GM12878 (cell line): ENCODE measurements around the gene PTMA. TPM values are rescaled to one million over a fixed set of nuclear protein-coding genes. Genes with fewer than 3 reads are reported as not detected.
A peak's percentile ranks its signal among the peaks of the same experiment; 100 is the strongest.

Source experiments
- BCL11A ChIP-seq: IDR thresholded peaks from 2 replicates; pipeline ENCODE4 v1.6.1; 2011; ENCODE audit warnings: low read depth, low read length
- BHLHE40 ChIP-seq, 2 experiments: fragments of 450-650 bp in 1 of 2; IDR thresholded peaks; 2 replicates each; pipeline ENCODE4 v1.6.1; 2011 to 2017; ENCODE audit warnings: low read depth in 2 of 2, borderline replicate concordance in 1 of 2, improper control_type of control experiment in 1 of 2, low read length in 1 of 2, mild to moderate bottlenecking in 1 of 2
- CBX5 ChIP-seq: sonication (generic); IDR thresholded peaks from 2 replicates; pipeline ENCODE4 v1.6.1; 2016; ENCODE audit warnings: low read depth, moderate library complexity, mild to moderate bottlenecking, inconsistent platforms
- CHD2 ChIP-seq: IDR thresholded peaks from 2 replicates; pipeline ENCODE4 v1.6.1; 2011; ENCODE audit warnings: low read depth, low read length, improper control_type of control experiment, borderline replicate concordance
- CREM ChIP-seq: IDR thresholded peaks from 2 replicates; pipeline ENCODE4 v1.6.1; 2014; ENCODE audit warnings: antibody characterized with exemption, low read depth
- EP300 ChIP-seq, 2 experiments: fragments of 150-350 bp in 1 of 2; IDR thresholded peaks; 2 replicates each; pipeline ENCODE4 v1.6.1; 2011 to 2012; ENCODE audit warnings: low read depth in 2 of 2, low read length in 2 of 2, borderline replicate concordance in 1 of 2, improper control_type of control experiment in 1 of 2, inconsistent platforms in 1 of 2; ENCODE audit not compliant: control insufficient read depth in 1 of 2
- ETV6 ChIP-seq, 2 experiments: fragments of 450-650 bp in 1 of 2; IDR thresholded peaks in 1 of 2; conservative IDR thresholded peaks in 1 of 2; 2 replicates each; pipeline ENCODE4 v1.6.1; 2014; ENCODE audit warnings: antibody characterized with exemption in 1 of 2, borderline replicate concordance in 1 of 2, low read depth in 1 of 2, mild to moderate bottlenecking in 1 of 2, moderate library complexity in 1 of 2
- GABPA ChIP-seq: IDR thresholded peaks from 2 replicates; pipeline ENCODE4 v1.6.1; 2014; ENCODE audit warnings: antibody characterized with exemption, low read depth, mild to moderate bottlenecking, inconsistent platforms
- NFYB ChIP-seq: IDR thresholded peaks from 2 replicates; pipeline ENCODE4 v1.6.1; 2011; ENCODE audit warnings: low read depth, mild to moderate bottlenecking, low read length, improper control_type of control experiment, moderate library complexity; ENCODE audit not compliant: insufficient read depth
- NR2C1 ChIP-seq: fragments of 450-650 bp; IDR thresholded peaks from 2 replicates; pipeline ENCODE4 v1.6.1; 2017; ENCODE audit warnings: antibody characterized with exemption, mild to moderate bottlenecking, moderate library complexity
- PML ChIP-seq: IDR thresholded peaks from 2 replicates; pipeline ENCODE4 v1.6.1; 2012; ENCODE audit warnings: low read length, inconsistent platforms
- RAD21 ChIP-seq: IDR thresholded peaks from 2 replicates; pipeline ENCODE4 v1.6.1; 2011; ENCODE audit warnings: mild to moderate bottlenecking, low read depth, low read length, moderate library complexity; ENCODE audit not compliant: insufficient read depth
- RBBP5 ChIP-seq: fragments of 200-600 bp; sonication (generic); conservative IDR thresholded peaks from 2 replicates; pipeline ENCODE4 v1.6.1; 2016
- RCOR1 ChIP-seq: conservative IDR thresholded peaks from 2 replicates; pipeline ENCODE4 v1.6.1; 2012; ENCODE audit warnings: low read depth, low read length, improper control_type of control experiment
- SMARCA5 ChIP-seq: fragments of 450-650 bp; IDR thresholded peaks from 2 replicates; pipeline ENCODE4 v1.6.1; 2017; ENCODE audit warnings: mild to moderate bottlenecking
- SMC3 ChIP-seq: IDR thresholded peaks from 2 replicates; pipeline ENCODE4 v1.6.1; 2011; ENCODE audit warnings: low read length, improper control_type of control experiment, borderline replicate concordance
- TAF1 ChIP-seq: IDR thresholded peaks from 2 replicates; pipeline ENCODE4 v1.6.1; 2011; ENCODE audit warnings: mild to moderate bottlenecking, low read depth, low read length, borderline replicate concordance
- TARDBP ChIP-seq: IDR thresholded peaks from 2 replicates; pipeline ENCODE4 v1.6.1; 2016; ENCODE audit warnings: borderline replicate concordance
- TBL1XR1 ChIP-seq: IDR thresholded peaks from 2 replicates; pipeline ENCODE4 v1.6.1; 2012; ENCODE audit warnings: low read depth, low read length, improper control_type of control experiment
- TCF7 ChIP-seq: IDR thresholded peaks from 2 replicates; pipeline ENCODE4 v1.6.1; 2014; ENCODE audit warnings: antibody characterized with exemption, borderline replicate concordance
- ZNF217 ChIP-seq: fragments of 450-650 bp; IDR thresholded peaks from 2 replicates; pipeline ENCODE4 v1.6.1; 2017; ENCODE audit warnings: antibody characterized with exemption, mild to moderate bottlenecking
- ZNF24 ChIP-seq: fragments of 450-650 bp; IDR thresholded peaks from 2 replicates; pipeline ENCODE4 v1.6.1; 2017; ENCODE audit warnings: antibody characterized with exemption, mild to moderate bottlenecking
- polyA plus RNA-seq, 11 experiments: library from polyadenylated mRNA; depleted of rRNA in 4 of 11; unstranded in 6 of 11; stranded (reverse) in 5 of 11; fragments of >200 nt; fragmentation: Nextera tagmentation in 4 of 11; fragmentation: Illumina TruSeq in 1 of 11; extraction: Ambion mirVana in 4 of 11; extraction: Trizol in 1 of 11; gene quantifications; 1 replicate in 1 of 11; 2 replicates in 10 of 11; pipeline versions ENCODE4 v1.2.1 to v1.2.3, GENCODE V29; 2011 to 2016; ENCODE audit warnings: inconsistent platforms in 2 of 11, missing spikeins in 2 of 11, low read depth in 1 of 11
- total RNA-seq, 4 experiments: library from RNA; depleted of rRNA in 3 of 4; stranded (reverse); fragments of >200 nt in 3 of 4; fragmentation: Illumina TruSeq in 1 of 4; extraction: Trizol in 1 of 4; gene quantifications; 2 replicates each; pipeline versions ENCODE4 v1.2.1 to v1.2.3, GENCODE V29; 2013 to 2021
- TF ChIP-seq, protein P1 (sequence below): fragments of 450-650 bp; IDR thresholded peaks from 2 replicates; pipeline ENCODE4 v1.6.1; 2017; ENCODE audit warnings: mild to moderate bottlenecking, moderate library complexity
- TF ChIP-seq, protein P2 (sequence below): fragments of 450-650 bp; formaldehyde crosslinking; IDR thresholded peaks from 2 replicates; pipeline ENCODE4 v1.5.0; 2022; ENCODE audit warnings: mild to moderate bottlenecking, missing genetic modification characterization

The PTMA gene
- total and polyA plus RNA-seq, 10 of the 15 experiments (the other 5 are each of a cell fraction or from before 2014, with no cell fraction given): 1,144 to 5,018 (median 3,464) TPM

DNA sequence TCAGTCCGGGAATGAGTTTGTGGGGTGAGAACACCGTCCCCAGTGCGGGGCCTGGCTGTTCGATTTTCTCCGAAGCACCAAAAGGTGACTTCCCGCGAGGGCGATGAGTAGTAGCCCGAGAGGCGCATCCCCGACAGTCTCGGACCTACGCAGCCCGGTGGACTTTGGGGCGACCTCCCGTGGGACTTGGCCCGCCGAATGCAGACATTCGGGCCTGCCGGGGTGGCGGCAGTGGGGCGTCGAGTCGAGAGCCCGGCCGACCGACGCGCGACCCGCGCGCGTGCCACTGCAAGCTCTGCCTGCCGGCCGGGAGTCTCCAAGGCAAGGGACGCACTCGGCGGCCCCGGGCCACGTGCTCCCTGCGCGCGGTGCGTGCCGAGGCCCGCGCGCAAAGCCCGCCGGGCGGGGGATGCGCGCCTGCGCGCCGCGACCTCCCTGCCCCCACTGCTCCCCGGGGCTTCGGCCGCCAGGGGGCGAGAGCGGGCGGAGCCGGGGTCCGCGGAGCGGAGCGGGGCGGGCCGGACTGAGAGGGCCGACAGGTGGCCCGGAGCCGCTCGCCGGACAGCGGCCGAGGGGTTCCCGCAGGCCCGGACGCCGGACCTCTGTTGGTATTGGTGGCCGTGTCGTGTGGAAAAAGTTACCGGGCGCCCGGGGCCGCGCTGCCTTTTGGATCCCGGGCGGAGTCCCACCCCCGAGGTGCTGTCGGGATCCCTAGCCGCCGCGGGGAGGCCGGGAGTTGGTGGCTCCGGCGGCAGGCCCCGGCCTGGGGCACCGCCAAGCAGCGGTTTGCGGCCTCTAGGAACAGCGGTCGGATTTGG, 1.9 kb downstream of the PTMA start (continued):
- TF ChIP-seq EP300 (IDR thresholded peaks at IDR 0.05; ENCODE audit: borderline replicate concordance in 1 of 2, control insufficient read depth in 1 of 2, low read depth in 2 of 2, low read length in 2 of 2) (no peak), ZNF217 (peak; percentile 67), RAD21 (peak; percentile 45; the same call in 1 of the 2 replicates), TBL1XR1 (0 out of 2 replicates have a peak, but pooled peaks have one; percentile 23), ZNF24 (peak; percentile 64; the same call in 1 of the 2 replicates), TAF1 (peak; percentile 87), SMARCA5 (peak; percentile 99), GABPA (no peak), NFYB (no peak), CREM (0 out of 2 replicates have a peak, but pooled peaks have one; percentile 27), CHD2 (peak; percentile 92), RBBP5 (no peak), TARDBP (no peak), BCL11A (no peak; the same call in 1 of the 2 replicates), SMC3 (peak; percentile 16; the same call in 1 of the 2 replicates), ETV6 (conservative IDR thresholded peaks at IDR 0.05 in 1 of 2, IDR thresholded peaks at IDR 0.05 in 1 of 2; ENCODE audit: borderline replicate concordance in 1 of 2, low read depth in 1 of 2) (no peak), NR2C1 (peak; percentile 53), BHLHE40 (IDR thresholded peaks at IDR 0.05; ENCODE audit: borderline replicate concordance in 1 of 2, low read depth in 2 of 2, low read length in 1 of 2) (peak; percentile 92 to 98), TCF7 (no peak), PML (no peak), CBX5 (no peak), RCOR1 (no peak)
- TF ChIP-seq, protein P1, sequence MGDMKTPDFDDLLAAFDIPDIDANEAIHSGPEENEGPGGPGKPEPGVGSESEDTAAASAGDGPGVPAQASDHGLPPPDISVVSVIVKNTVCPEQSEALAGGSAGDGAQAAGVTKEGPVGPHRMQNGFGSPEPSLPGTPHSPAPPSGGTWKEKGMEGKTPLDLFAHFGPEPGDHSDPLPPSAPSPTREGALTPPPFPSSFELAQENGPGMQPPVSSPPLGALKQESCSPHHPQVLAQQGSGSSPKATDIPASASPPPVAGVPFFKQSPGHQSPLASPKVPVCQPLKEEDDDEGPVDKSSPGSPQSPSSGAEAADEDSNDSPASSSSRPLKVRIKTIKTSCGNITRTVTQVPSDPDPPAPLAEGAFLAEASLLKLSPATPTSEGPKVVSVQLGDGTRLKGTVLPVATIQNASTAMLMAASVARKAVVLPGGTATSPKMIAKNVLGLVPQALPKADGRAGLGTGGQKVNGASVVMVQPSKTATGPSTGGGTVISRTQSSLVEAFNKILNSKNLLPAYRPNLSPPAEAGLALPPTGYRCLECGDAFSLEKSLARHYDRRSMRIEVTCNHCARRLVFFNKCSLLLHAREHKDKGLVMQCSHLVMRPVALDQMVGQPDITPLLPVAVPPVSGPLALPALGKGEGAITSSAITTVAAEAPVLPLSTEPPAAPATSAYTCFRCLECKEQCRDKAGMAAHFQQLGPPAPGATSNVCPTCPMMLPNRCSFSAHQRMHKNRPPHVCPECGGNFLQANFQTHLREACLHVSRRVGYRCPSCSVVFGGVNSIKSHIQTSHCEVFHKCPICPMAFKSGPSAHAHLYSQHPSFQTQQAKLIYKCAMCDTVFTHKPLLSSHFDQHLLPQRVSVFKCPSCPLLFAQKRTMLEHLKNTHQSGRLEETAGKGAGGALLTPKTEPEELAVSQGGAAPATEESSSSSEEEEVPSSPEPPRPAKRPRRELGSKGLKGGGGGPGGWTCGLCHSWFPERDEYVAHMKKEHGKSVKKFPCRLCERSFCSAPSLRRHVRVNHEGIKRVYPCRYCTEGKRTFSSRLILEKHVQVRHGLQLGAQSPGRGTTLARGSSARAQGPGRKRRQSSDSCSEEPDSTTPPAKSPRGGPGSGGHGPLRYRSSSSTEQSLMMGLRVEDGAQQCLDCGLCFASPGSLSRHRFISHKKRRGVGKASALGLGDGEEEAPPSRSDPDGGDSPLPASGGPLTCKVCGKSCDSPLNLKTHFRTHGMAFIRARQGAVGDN: peak; percentile 98
- TF ChIP-seq, protein P2, sequence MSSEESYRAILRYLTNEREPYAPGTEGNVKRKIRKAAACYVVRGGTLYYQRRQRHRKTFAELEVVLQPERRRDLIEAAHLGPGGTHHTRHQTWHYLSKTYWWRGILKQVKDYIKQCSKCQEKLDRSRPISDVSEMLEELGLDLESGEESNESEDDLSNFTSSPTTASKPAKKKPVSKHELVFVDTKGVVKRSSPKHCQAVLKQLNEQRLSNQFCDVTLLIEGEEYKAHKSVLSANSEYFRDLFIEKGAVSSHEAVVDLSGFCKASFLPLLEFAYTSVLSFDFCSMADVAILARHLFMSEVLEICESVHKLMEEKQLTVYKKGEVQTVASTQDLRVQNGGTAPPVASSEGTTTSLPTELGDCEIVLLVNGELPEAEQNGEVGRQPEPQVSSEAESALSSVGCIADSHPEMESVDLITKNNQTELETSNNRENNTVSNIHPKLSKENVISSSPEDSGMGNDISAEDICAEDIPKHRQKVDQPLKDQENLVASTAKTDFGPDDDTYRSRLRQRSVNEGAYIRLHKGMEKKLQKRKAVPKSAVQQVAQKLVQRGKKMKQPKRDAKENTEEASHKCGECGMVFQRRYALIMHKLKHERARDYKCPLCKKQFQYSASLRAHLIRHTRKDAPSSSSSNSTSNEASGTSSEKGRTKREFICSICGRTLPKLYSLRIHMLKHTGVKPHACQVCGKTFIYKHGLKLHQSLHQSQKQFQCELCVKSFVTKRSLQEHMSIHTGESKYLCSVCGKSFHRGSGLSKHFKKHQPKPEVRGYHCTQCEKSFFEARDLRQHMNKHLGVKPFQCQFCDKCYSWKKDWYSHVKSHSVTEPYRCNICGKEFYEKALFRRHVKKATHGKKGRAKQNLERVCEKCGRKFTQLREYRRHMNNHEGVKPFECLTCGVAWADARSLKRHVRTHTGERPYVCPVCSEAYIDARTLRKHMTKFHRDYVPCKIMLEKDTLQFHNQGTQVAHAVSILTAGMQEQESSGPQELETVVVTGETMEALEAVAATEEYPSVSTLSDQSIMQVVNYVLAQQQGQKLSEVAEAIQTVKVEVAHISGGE: no peak
